GM23338 (cell line): ENCODE data around the gene MTHFD2. TPM values are rescaled to one million over a fixed set of nuclear protein-coding genes. Genes with fewer than 3 reads are reported as not detected.

Source experiments
- ATAC-seq: fragments of 200-7000 bp; cut with Tn5 transposase; 3 replicates; pipeline ENCODE4 v1.9.1; 2020
- DNase-seq: peaks from one replicate; pipeline ENCODE4 v3.0.0-alpha.2; 2015; ENCODE audit warnings: low spot score
- H2AFZ ChIP-seq: fragments of 200-600 bp; sonication (generic); 2 replicates; pipeline ENCODE4 v1.8.0; 2016; ENCODE audit warnings: antibody characterized with exemption, mild to moderate bottlenecking, moderate library complexity
- H3F3A ChIP-seq: fragments of 200-600 bp; sonication (generic); replicated peaks from 2 replicates; pipeline ENCODE4 v1.8.0; 2017; ENCODE audit warnings: antibody characterized with exemption, mixed run types, low read depth
- H3K27ac ChIP-seq: fragments of 200-600 bp; sonication (generic); 2 replicates; pipeline ENCODE4 v1.6.1; 2016; ENCODE audit warnings: low read depth
- H3K27me3 ChIP-seq: fragments of 200-600 bp; sonication (generic); 2 replicates; pipeline ENCODE4 v1.8.0; 2016; ENCODE audit warnings: mild to moderate bottlenecking, mixed run types, moderate library complexity; ENCODE audit not compliant: insufficient read depth
- H3K36me3 ChIP-seq: fragments of 200-600 bp; sonication (generic); 2 replicates; pipeline ENCODE4 v1.8.0; 2016; ENCODE audit warnings: mild to moderate bottlenecking; ENCODE audit not compliant: insufficient read depth
- H3K4me1 ChIP-seq: fragments of 200-600 bp; sonication (generic); 2 replicates; pipeline ENCODE4 v1.8.0; 2016; ENCODE audit warnings: mild to moderate bottlenecking, moderate library complexity; ENCODE audit not compliant: insufficient read depth
- H3K4me2 ChIP-seq: fragments of 200-600 bp; sonication (generic); 2 replicates; pipeline ENCODE4 v1.7.1; 2017; ENCODE audit warnings: mixed run types
- H3K4me3 ChIP-seq: fragments of 200-600 bp; sonication (generic); 2 replicates; pipeline ENCODE4 v1.6.1; 2016; ENCODE audit warnings: mixed run types
- H3K79me2 ChIP-seq: fragments of 200-600 bp; sonication (generic); replicated peaks from 2 replicates; pipeline ENCODE4 v1.8.0; 2017; ENCODE audit warnings: mild to moderate bottlenecking; ENCODE audit not compliant: insufficient read depth
- H3K9me2 ChIP-seq: fragments of 200-600 bp; sonication (generic); 2 replicates; pipeline ENCODE4 v1.8.0; 2017; ENCODE audit not compliant: insufficient read depth
- H4K20me1 ChIP-seq: fragments of 200-600 bp; sonication (generic); replicated peaks from 2 replicates; pipeline ENCODE4 v1.8.0; 2017; ENCODE audit warnings: mild to moderate bottlenecking; ENCODE audit not compliant: insufficient read depth
- H3K27ac Mint-ChIP-seq: 2 replicates; pipeline ENCODE4 v1.8.0; 2020; ENCODE audit warnings: inconsistent platforms, mild to moderate bottlenecking, moderate library complexity, mixed read lengths
- H3K27me3 Mint-ChIP-seq: 3 replicates; pipeline ENCODE4 v1.8.0; 2022; ENCODE audit warnings: low read depth, mild to moderate bottlenecking, moderate library complexity, mixed read lengths, inconsistent platforms; ENCODE audit not compliant: insufficient read depth, poor library complexity
- H3K36me3 Mint-ChIP-seq: 3 replicates; pipeline ENCODE4 v1.8.0; 2021; ENCODE audit warnings: low read depth, mild to moderate bottlenecking, inconsistent platforms, moderate library complexity, mixed read lengths
- H3K4me1 Mint-ChIP-seq: 3 replicates; pipeline ENCODE4 v1.8.0; 2020; ENCODE audit warnings: mild to moderate bottlenecking, inconsistent platforms, mixed read lengths
- H3K4me3 Mint-ChIP-seq: 3 replicates; pipeline ENCODE4 v1.8.0; 2021; ENCODE audit warnings: moderate library complexity, mild to moderate bottlenecking, inconsistent platforms, mixed read lengths
- H3K9me3 Mint-ChIP-seq: 3 replicates; pipeline ENCODE4 v1.8.0; 2020; ENCODE audit warnings: moderate library complexity, mild to moderate bottlenecking, inconsistent platforms, mixed read lengths
- CTCF ChIP-seq, 2 experiments: fragments of 200-600 bp in 1 of 2; sonication (generic) in 1 of 2; conservative IDR thresholded peaks; 2 replicates each; pipeline versions ENCODE4 v1.5.1 to v1.6.1; 2016 to 2017; ENCODE audit warnings: antibody characterized with exemption in 2 of 2, low read depth in 2 of 2, mild to moderate bottlenecking in 2 of 2, moderate library complexity in 1 of 2
- EZH2 ChIP-seq: fragments of 200-600 bp; sonication (generic); IDR thresholded peaks from one replicate; pipeline ENCODE4 v1.8.0; 2017; ENCODE audit warnings: antibody characterized with exemption, mild to moderate bottlenecking, low read depth; ENCODE audit not compliant: unreplicated experiment
- POLR2AphosphoS5 ChIP-seq: IDR thresholded peaks from 2 replicates; pipeline ENCODE4 v1.6.1; 2016; ENCODE audit warnings: antibody characterized with exemption, low read depth
- REST ChIP-seq: IDR thresholded peaks from one replicate; pipeline ENCODE4 v1.6.1; 2018; ENCODE audit warnings: antibody characterized with exemption; ENCODE audit not compliant: unreplicated experiment
- ZNF331 ChIP-seq: fragments of 250-450 bp; sonication (Bioruptor Pico); IDR thresholded peaks from 2 replicates; pipeline ENCODE4 v1.5.0; 2020; ENCODE audit warnings: low read depth, mild to moderate bottlenecking, moderate library complexity
- ZNF462 ChIP-seq: fragments of 250-450 bp; sonication (Bioruptor Pico); IDR thresholded peaks from 2 replicates; pipeline ENCODE4 v1.5.0; 2020; ENCODE audit warnings: mild to moderate bottlenecking, moderate library complexity
- polyA plus RNA-seq: library from polyadenylated mRNA; unstranded; fragments of >200 nt; fragmentation: Nextera tagmentation; extraction: Ambion mirVana; gene quantifications from 2 replicates; pipeline ENCODE4 v1.2.1, GENCODE V29; 2016
- total RNA-seq: library from RNA; depleted of rRNA; stranded (reverse); fragments of >200 nt; shearing (Covaris generic); gene quantifications from 2 replicates; pipeline ENCODE4 v1.2.3, GENCODE V29; 2014

MTHFD2 gene
- total and polyA plus RNA-seq, 2 experiments from 2014 or later = 279 to 281 TPM

- H3K4me2 ChIP-seq = no peak overlapping the region
- no peaks in the 10 kb centered on the region for H3K9me2 ChIP-seq
- peaks cover 34% of the 10 kb centered on the region for H3K36me3 Mint-ChIP-seq
- H3K4me3 ChIP-seq = no peak overlapping the region
- H3K9me3 Mint-ChIP-seq = peaks cover 8% of the 10 kb centered on the region; the same call in 2 of the 3 replicates
- TF ChIP-seq POLR2AphosphoS5 (no peak), CTCF (conservative IDR thresholded peaks at IDR 0.05; ENCODE audit: low read depth in 2 of 2) (no peak), REST (no peak), ZNF462 (no peak), EZH2 (no peak), ZNF331 (no peak)
- peaks cover 22% of the 10 kb centered on the region for H3K27me3 Mint-ChIP-seq
- no peak overlapping the region for H2AFZ ChIP-seq
- peaks cover 22% of the 10 kb centered on the region for H3K4me1 ChIP-seq
- H3K36me3 ChIP-seq = peaks cover 8% of the 10 kb centered on the region
- no peak overlapping the region; the same call in 2 of the 3 replicates for H3K4me3 Mint-ChIP-seq
- DNase-seq = no peak
- no peak for ATAC-seq
- H3K4me1 Mint-ChIP-seq = peaks cover 27% of the 10 kb centered on the region
- peaks cover 29% of the 10 kb centered on the region for H4K20me1 ChIP-seq
- H3K27ac Mint-ChIP-seq = no peak overlapping the region
- no peaks in the 10 kb centered on the region for H3K27me3 ChIP-seq
- H3K79me2 ChIP-seq = peaks cover 36% of the 10 kb centered on the region
- H3F3A ChIP-seq = no peaks in the 10 kb centered on the region
- no peak overlapping the region for H3K27ac ChIP-seq
These were observed 1.4 kb upstream of the MTHFD2 start for GRCh38 chr2:74197049-74197448.
